ENCODE results near the gene ABHD6. TPM values are rescaled to one million over a fixed set of nuclear protein-coding genes. Genes with fewer than 3 reads are reported as not detected.

The ABHD6 gene
- total RNA-seq, 4 donors from 2014 or later: 5.8 to 14.0 (median 9.6) TPM

DNA sequence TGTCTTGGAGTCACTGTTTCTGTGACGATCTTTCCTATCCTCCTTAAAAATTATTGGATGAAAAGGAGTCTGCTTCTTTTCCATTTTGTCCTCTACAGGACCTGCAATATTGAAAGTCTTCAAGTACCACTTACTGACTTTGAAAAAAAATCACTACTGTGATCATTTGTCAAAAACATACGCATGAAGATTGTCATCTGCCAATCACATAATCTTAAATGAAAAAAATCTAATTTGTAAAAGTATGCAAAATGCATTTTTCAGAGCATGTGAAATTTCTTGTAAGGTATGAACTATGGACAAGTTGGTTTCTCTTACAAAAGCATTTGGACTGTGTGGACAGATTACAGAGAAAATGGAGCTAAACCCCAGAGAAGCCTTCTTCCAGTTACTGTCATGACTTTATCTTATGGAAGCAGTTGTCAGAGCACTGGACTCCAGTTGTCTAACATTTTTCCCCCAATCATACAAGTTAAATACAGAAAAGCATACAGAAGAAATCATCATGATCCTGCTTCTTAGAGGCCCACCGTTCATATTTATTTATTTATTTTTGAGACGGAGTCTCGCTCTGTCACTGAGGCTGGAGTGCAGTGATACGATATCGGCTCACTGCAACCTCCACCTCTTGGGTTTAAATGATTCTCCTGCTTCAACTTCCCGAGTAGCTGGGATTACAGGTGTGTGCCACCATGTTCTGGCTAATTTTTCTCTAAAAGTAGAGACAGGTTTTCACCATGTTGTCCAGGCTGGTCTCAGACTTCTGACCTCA is 91.7 kb downstream of the ABHD6 start:
- in situ Hi-C loops (cut with MboI; ENCODE audit: low sequenced_read_pairs in 4 of 4) (loop anchor here in 2 of 4 donors (5.0 to 10.0 kb wide), 2 partner anchors 83 to 85 kb away; no protein-coding TSS in a partner anchor), intact Hi-C loops (cut with DNase I; ENCODE audit: low total_unique reads) (no loop called here)
- Histone ChIP-seq H3K9me3 (no peaks in the 10 kb centered on the region), H3K27ac (no peak overlapping the region), H3K4me3 (no peak overlapping the region), H3K36me3 (no peaks in the 10 kb centered on the region), H3K27me3 (no peaks in the 10 kb centered on the region), H3K4me1 (peaks cover 9 to 16% of the 10 kb centered on the region in 2 donors)
- TF ChIP-seq, protein P1, sequence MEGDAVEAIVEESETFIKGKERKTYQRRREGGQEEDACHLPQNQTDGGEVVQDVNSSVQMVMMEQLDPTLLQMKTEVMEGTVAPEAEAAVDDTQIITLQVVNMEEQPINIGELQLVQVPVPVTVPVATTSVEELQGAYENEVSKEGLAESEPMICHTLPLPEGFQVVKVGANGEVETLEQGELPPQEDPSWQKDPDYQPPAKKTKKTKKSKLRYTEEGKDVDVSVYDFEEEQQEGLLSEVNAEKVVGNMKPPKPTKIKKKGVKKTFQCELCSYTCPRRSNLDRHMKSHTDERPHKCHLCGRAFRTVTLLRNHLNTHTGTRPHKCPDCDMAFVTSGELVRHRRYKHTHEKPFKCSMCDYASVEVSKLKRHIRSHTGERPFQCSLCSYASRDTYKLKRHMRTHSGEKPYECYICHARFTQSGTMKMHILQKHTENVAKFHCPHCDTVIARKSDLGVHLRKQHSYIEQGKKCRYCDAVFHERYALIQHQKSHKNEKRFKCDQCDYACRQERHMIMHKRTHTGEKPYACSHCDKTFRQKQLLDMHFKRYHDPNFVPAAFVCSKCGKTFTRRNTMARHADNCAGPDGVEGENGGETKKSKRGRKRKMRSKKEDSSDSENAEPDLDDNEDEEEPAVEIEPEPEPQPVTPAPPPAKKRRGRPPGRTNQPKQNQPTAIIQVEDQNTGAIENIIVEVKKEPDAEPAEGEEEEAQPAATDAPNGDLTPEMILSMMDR (IDR thresholded peaks at IDR 0.05 in 4 of 5, conservative IDR thresholded peaks at IDR 0.05 in 1 of 5): no peak
- TF ChIP-seq POLR2A (IDR thresholded peaks at IDR 0.05): no peak
- ATAC-seq: no peak
- no peak for DNase-seq

DNA sequence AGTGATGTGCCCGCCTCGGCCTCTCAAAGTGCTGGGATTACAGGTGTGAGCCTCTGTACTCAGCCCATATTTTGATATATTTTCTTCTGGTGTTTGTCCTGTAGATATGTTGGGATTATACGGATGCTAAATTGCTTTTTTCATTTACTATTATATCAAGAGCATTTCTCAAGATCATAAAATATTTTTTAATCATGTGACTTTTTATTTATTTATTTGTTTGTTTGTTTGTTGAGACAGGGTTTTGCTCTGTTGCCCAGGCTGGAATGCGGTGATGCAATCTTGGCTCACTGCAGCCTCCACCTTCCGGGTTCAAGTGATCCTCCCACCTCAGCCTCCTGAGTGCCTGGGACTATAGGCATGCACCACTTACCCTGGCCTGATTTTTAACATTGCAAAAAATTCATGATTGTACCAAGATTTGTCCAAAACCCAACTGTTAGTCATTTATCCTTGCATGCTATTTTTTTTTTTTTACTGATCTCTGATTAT is 92.4 kb downstream of the ABHD6 start:
- H3K27me3 ChIP-seq: no peaks in the 10 kb centered on the region
- H3K27ac ChIP-seq: no peak overlapping the region
- peaks cover 15 to 22% of the 10 kb centered on the region in 2 donors for H3K4me1 ChIP-seq
- no peaks in the 10 kb centered on the region for H3K9me3 ChIP-seq
- H3K36me3 ChIP-seq: no peaks in the 10 kb centered on the region
- intact Hi-C loops (cut with DNase I; ENCODE audit: low total_unique reads) (loop anchor here (5.0 kb wide), 1 partner anchor 202 kb away; no protein-coding TSS in a partner anchor), in situ Hi-C loops (cut with MboI; ENCODE audit: low sequenced_read_pairs in 4 of 4) (loop anchor here in 3 of 4 donors (5.0 to 10.0 kb wide), 4 partner anchors 82 to 165 kb away; partner anchors contain the start of gene KCTD6 (in 2 of the 3))
- ATAC-seq: no peak
- DNase-seq: no peak
- H3K4me3 ChIP-seq: no peak overlapping the region
- no peak for TF ChIP-seq POLR2A (IDR thresholded peaks at IDR 0.05)
- TF ChIP-seq, protein P1 (IDR thresholded peaks at IDR 0.05 in 4 of 5, conservative IDR thresholded peaks at IDR 0.05 in 1 of 5): no peak

DNA sequence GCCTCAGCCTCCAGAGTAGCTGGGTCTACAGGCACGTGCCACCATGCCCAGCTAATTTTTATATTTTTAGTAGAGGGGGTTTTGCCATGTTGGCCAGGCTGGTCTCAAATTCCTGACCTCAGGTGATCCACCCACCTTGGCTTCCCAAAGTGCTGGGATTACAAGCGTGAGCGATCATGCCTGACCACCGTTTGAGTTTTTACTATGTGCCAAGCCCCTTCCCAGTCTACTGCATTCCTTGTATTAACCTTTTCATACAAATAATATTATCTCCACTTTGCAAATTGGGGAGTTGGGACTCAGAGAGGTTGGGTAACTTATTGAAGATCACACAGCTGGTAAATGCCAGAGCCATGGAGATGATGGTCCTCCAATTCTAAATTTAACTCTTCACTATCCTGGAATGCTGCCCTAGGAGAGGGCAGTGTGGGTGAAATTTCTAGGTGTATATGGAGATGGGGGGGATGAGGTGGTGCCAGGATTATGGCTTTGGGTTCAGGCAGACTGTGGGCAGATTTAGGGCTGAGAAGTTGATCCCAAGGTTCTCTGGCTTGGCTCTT is 94.1 kb downstream of the ABHD6 start:
- Histone ChIP-seq H3K4me3 (no peak overlapping the region), H3K27ac (no peak overlapping the region), H3K36me3 (no peaks in the 10 kb centered on the region), H3K27me3 (no peaks in the 10 kb centered on the region), H3K9me3 (no peaks in the 10 kb centered on the region), H3K4me1 (peaks cover 27 to 30% of the 10 kb centered on the region in 2 donors)
- in situ Hi-C loops (cut with MboI; ENCODE audit: low sequenced_read_pairs in 4 of 4): loop anchor here in 2 of 4 donors (5.0 to 10.0 kb wide), 2 partner anchors 161 to 163 kb away; partner anchors contain the start of gene KCTD6 (in 2 of the 2)
- intact Hi-C loops (cut with DNase I; ENCODE audit: low total_unique reads): loop anchor here (1.0 to 5.0 kb wide), 3 partner anchors 25 to 201 kb away; partner anchors contain the start of genes HTD2, KCTD6 and RPP14
- TF ChIP-seq, protein P1 (IDR thresholded peaks at IDR 0.05 in 4 of 5, conservative IDR thresholded peaks at IDR 0.05 in 1 of 5): no peak
- TF ChIP-seq POLR2A (IDR thresholded peaks at IDR 0.05): no peak
- DNase-seq: no peak
- no peak for ATAC-seq

DNA sequence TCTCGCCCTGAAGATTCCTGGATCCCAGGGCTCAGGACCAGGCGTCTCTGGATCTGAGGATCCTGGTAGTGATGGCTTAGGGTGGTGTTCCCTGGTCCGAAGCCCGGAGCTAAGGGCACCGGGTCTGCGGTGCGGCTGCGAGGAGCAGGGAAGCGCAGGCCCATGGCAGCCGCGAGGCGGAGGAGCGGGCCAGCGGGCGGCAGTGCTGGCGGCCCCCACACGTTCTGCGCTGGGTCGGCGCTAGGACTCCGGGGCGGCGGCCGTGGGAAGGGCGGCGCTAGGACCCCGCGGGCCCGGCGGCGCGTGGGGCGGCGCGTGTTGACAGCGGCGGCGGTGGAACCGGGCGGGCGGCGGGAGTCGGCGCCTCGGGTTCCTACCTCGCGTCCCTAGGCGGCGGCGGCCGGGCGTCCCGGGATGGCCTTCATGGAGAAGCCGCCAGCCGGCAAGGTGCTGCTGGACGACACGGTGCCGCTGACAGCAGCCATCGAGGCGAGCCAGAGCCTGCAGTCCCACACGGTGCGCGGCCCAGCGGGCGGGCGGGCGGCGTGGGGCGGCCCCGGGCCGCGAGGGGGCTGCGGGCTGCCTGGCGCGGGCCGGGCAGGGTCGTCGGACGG is 95.1 kb downstream of the ABHD6 start, which contains the start of gene PXK:
Gene PXK (plus strand): TSS at position 318 of the 614 bp plus-strand sequence. CDS start 97 bp downstream, at position 415.
- Histone ChIP-seq H3K4me3 (peak within 1 kb of the TSS; percentile 84 to 92 (median 85)), H3K4me1 (peaks cover 27 to 30% of the 10 kb centered on the region in 2 donors), H3K9me3 (no peaks in the 10 kb centered on the region), H3K36me3 (no peaks in the 10 kb centered on the region), H3K27me3 (no peaks in the 10 kb centered on the region), H3K27ac (peak within 1 kb of the TSS; percentile 72 to 78 (median 76))
- intact Hi-C loops (cut with DNase I; ENCODE audit: low total_unique reads): loop anchor here (1.0 to 5.0 kb wide), 4 partner anchors 26 to 200 kb away; partner anchors contain the start of genes HTD2, KCTD6 and RPP14
- TF ChIP-seq, protein P1 (IDR thresholded peaks at IDR 0.05 in 4 of 5, conservative IDR thresholded peaks at IDR 0.05 in 1 of 5): peak in 3 of 5 experiments; percentile 25 to 54 (median 48)
- TF ChIP-seq POLR2A (IDR thresholded peaks at IDR 0.05): peak; percentile 62 to 69
- in situ Hi-C loops (cut with MboI; ENCODE audit: low sequenced_read_pairs in 4 of 4): loop anchor here in 2 of 4 donors (5.0 to 10.0 kb wide), 2 partner anchors 160 to 162 kb away; partner anchors contain the start of gene KCTD6 (in 2 of the 2)
- DNase-seq (peak; percentile 55 to 74), ATAC-seq (peak; percentile 84 to 87)

All from gastrocnemius medialis (tissue), 4 donors.